ENCODE measurements around the gene PCNX1.

Gene PCNX1

DNA sequence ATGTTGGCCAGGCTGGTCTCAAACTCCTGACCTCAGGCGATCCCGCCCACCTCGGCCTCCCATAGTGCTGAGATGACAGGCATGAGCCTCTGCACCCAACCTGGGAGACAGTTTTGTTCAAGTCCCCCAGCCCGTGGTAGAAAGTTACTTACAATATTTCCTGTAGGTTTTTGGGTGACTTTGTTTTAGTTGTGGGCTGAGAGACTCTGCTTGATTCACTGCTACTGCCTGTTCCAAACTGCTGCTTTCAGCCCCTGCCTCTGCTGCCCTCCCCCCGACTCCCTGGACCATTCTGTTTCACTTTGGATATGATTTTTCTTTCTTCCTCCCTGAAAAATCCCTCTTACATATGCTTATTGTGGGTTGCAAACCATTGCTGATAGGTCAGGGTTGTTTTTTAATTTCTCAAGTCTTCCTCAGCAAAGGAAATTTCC lies 13.4 kb upstream of the PCNX1 start:
- no peaks in the 10 kb centered on the region for H3K36me3 ChIP-seq (ENCODE audit: low read depth)
- ATAC-seq (ENCODE audit: low read depth): no peak
- H3K27me3 ChIP-seq (ENCODE audit: insufficient read depth, poor library complexity, severe bottlenecking): no peaks in the 10 kb centered on the region

DNA sequence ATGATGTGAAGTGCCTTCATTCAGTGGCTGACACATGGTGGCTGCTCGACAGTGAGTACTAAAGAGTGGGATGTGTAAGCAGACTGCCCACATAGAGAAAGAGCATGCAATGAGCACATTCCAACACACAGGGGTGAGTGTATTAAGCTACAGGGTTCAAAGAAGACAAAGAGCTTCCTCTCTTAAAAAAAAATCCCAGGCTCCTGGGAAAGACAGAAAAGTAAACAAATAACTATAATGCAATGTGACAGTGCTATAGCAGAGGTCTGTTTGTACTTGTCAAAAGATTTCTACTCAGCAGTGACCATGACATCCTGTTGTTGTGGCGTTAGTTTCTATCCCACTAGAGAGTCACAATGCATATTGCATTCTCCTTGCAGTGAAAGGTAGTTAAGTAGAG lies 12.4 kb upstream of the PCNX1 start:
- H3K27ac ChIP-seq (ENCODE audit: poor library complexity, severe bottlenecking): no peak overlapping the region
- H3K4me1 ChIP-seq (ENCODE audit: insufficient read depth, poor library complexity, severe bottlenecking): peaks cover 15% of the 10 kb centered on the region
- H3K9me3 ChIP-seq (ENCODE audit: severe bottlenecking): no peaks in the 10 kb centered on the region
- TF ChIP-seq, protein P1, sequence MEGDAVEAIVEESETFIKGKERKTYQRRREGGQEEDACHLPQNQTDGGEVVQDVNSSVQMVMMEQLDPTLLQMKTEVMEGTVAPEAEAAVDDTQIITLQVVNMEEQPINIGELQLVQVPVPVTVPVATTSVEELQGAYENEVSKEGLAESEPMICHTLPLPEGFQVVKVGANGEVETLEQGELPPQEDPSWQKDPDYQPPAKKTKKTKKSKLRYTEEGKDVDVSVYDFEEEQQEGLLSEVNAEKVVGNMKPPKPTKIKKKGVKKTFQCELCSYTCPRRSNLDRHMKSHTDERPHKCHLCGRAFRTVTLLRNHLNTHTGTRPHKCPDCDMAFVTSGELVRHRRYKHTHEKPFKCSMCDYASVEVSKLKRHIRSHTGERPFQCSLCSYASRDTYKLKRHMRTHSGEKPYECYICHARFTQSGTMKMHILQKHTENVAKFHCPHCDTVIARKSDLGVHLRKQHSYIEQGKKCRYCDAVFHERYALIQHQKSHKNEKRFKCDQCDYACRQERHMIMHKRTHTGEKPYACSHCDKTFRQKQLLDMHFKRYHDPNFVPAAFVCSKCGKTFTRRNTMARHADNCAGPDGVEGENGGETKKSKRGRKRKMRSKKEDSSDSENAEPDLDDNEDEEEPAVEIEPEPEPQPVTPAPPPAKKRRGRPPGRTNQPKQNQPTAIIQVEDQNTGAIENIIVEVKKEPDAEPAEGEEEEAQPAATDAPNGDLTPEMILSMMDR (IDR thresholded peaks at IDR 0.05; ENCODE audit: poor library complexity, severe bottlenecking): no peak
- H3K4me3 ChIP-seq (ENCODE audit: severe bottlenecking): no peak overlapping the region
- DNase-seq (ENCODE audit: low spot score) (no peak), ATAC-seq (ENCODE audit: low read depth) (peak; percentile 48; the same call in 2 of the 3 replicates)
- H3K36me3 ChIP-seq (ENCODE audit: low read depth): no peaks in the 10 kb centered on the region
- H3K27me3 ChIP-seq (ENCODE audit: insufficient read depth, poor library complexity, severe bottlenecking): no peaks in the 10 kb centered on the region

More for the DNA sequence above, 13.4 kb upstream of the PCNX1 start:
- TF ChIP-seq, protein P1 (IDR thresholded peaks at IDR 0.05; ENCODE audit: poor library complexity, severe bottlenecking): no peak
- Histone ChIP-seq H3K9me3 (ENCODE audit: severe bottlenecking) (no peaks in the 10 kb centered on the region), H3K4me3 (ENCODE audit: severe bottlenecking) (no peak overlapping the region), H3K4me1 (ENCODE audit: insufficient read depth, poor library complexity, severe bottlenecking) (peaks cover 22% of the 10 kb centered on the region), H3K27ac (ENCODE audit: poor library complexity, severe bottlenecking) (no peak overlapping the region)
- no peak for DNase-seq (ENCODE audit: low spot score)

DNA sequence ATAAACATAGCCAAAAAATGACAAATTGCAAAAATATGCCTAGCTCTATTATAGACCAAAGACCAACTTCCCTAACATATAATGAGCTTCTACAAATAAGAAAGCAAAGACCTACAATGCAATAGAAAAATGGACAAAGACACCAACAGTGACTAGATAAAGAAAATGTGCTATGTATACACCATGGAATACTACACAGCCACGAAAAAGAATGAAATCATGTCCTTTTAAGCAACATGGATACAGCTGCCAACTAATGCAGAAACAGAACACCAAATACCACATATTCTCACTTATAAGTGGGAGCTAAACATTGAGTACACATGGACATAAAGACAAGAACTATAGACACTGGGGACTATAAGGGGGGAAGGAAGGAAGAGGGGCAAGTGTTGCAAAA lies 10.9 kb upstream of the PCNX1 start:
- Histone ChIP-seq H3K4me1 (ENCODE audit: insufficient read depth, poor library complexity, severe bottlenecking) (peaks cover 12% of the 10 kb centered on the region), H3K27ac (ENCODE audit: poor library complexity, severe bottlenecking) (no peak overlapping the region), H3K4me3 (ENCODE audit: severe bottlenecking) (no peak overlapping the region), H3K27me3 (ENCODE audit: insufficient read depth, poor library complexity, severe bottlenecking) (no peaks in the 10 kb centered on the region), H3K36me3 (ENCODE audit: low read depth) (no peaks in the 10 kb centered on the region), H3K9me3 (ENCODE audit: severe bottlenecking) (no peaks in the 10 kb centered on the region)
- DNase-seq (ENCODE audit: low spot score): no peak
- no peak for ATAC-seq (ENCODE audit: low read depth)
- TF ChIP-seq, protein P1 (IDR thresholded peaks at IDR 0.05; ENCODE audit: poor library complexity, severe bottlenecking): no peak

GRCh38 chr14:70896981-70897380 lies 10.3 kb upstream of the PCNX1 start:
- H3K27ac ChIP-seq (ENCODE audit: poor library complexity, severe bottlenecking): no peak overlapping the region
- no peaks in the 10 kb centered on the region for H3K9me3 ChIP-seq (ENCODE audit: severe bottlenecking)
- TF ChIP-seq, protein P1 (IDR thresholded peaks at IDR 0.05; ENCODE audit: poor library complexity, severe bottlenecking): no peak
- H3K36me3 ChIP-seq (ENCODE audit: low read depth): no peaks in the 10 kb centered on the region
- H3K27me3 ChIP-seq (ENCODE audit: insufficient read depth, poor library complexity, severe bottlenecking): no peaks in the 10 kb centered on the region
- H3K4me3 ChIP-seq (ENCODE audit: severe bottlenecking): no peak overlapping the region
- peaks cover 8% of the 10 kb centered on the region for H3K4me1 ChIP-seq (ENCODE audit: insufficient read depth, poor library complexity, severe bottlenecking)
- peak; percentile 38; the same call in 1 of the 3 replicates for ATAC-seq (ENCODE audit: low read depth)
- DNase-seq (ENCODE audit: low spot score): no peak

GRCh38 chr14:70897464-70897863 lies 9.8 kb upstream of the PCNX1 start:
- Histone ChIP-seq H3K36me3 (ENCODE audit: low read depth) (no peaks in the 10 kb centered on the region), H3K4me1 (ENCODE audit: insufficient read depth, poor library complexity, severe bottlenecking) (peaks cover 8% of the 10 kb centered on the region), H3K9me3 (ENCODE audit: severe bottlenecking) (no peaks in the 10 kb centered on the region), H3K27me3 (ENCODE audit: insufficient read depth, poor library complexity, severe bottlenecking) (no peaks in the 10 kb centered on the region), H3K27ac (ENCODE audit: poor library complexity, severe bottlenecking) (no peak overlapping the region), H3K4me3 (ENCODE audit: severe bottlenecking) (no peak overlapping the region)
- ATAC-seq (ENCODE audit: low read depth): no peak
- TF ChIP-seq, protein P1 (IDR thresholded peaks at IDR 0.05; ENCODE audit: poor library complexity, severe bottlenecking): no peak
- DNase-seq (ENCODE audit: low spot score): no peak

Measured in RWPE2 (cell line).